Measurements from ENCODE around the gene GID4. TPM values are rescaled to one million over a fixed set of nuclear protein-coding genes. Genes with fewer than 3 reads are reported as not detected.
"Not testable (repeated sequence)": the region's sequence is repeated elsewhere in the genome, so short reads cannot be mapped to it uniquely, and the experiment has no call there.

The GID4 gene
- 4.9 and 6.0 TPM in 2 replicates for total RNA-seq (2014; rRNA removed; shearing (Covaris generic))

DNA sequence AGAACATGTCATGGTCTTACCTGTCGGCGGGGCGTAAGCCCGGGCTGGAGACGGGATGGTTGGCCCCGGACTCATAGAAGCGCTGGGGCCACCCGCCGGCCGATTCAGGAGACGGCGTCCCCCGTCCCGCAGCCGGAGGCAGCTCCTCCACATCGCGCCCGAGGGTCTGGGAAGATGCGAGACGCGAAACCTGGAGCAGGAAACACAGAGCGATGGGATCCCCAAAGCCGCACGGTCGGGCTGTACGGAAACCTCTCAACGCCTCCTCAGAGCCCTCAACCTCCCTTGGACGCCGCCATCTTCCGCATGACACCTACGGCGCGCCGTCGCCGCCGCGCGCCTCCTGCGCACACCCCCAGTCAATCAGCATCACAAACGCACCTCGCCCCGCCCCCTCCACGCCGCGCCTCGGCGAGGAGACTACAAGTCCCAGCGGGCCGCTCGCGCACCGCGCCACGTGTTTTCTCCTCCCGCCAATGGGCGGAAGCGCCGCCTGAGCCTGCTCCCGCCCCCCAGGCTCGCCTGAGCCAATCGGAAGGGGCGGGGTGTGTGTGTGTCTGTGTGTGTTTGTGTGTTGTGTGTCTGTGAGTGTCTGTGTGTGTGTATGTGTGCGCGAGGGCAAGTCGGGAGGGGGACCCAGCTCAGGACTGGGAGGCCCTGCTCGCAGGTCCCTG is at the start of gene GID4, which contains the start of gene ATPAF2:
TSS of gene GID4 (plus strand) at position 548 of the 674 bp plus-strand sequence. CDS start at position 605, 57 bp downstream.
TSS of gene ATPAF2 (minus strand) at position 308 of the 674 bp plus-strand sequence. CDS start at position 153, 155 bp downstream.
- DNase-seq (ENCODE audit: low read depth) = peak; percentile 97

DNA sequence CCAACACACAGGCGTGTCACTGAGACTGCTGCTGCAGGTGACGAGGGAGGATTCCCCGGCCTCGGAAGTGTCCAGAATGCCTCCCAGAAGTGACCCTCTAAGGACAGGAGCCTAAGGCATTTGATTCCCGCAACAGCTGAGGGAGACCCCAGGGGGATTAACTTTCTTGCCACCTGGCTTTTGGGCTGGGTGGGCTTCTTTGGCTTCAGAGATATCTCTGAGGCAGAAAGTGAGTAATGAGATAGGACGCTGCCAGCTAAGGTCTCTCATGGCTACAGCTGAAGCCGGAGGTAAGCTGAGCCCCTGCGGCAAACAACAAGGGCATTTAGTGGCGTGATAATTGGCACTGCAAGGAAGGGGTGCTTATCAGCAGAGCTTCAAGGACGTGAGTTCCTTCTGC is 49.6 kb upstream of the GID4 start:
- DNase-seq (ENCODE audit: low read depth) = no peak

DNA sequence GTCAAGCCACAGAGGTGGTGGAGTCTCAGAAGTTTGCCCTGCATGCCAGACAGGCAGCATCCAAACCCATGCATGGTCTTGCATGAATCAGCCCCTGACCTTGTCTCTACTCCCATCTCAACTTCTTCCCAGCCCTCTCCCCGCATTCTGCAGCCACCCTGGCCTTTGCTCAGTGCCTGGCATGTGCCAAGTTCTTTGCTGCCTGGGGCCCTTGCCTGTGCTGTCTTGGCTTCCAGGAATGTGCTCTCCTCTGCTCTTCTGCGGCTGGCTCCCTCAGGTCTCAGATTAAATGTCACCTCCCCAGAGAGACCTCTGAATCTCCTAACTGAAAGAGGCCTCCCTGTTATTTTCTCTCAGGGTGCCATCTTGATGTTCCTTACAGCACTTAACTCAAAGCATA is 48.9 kb upstream of the GID4 start:
- peak; percentile 88 for DNase-seq (ENCODE audit: low read depth)

DNA sequence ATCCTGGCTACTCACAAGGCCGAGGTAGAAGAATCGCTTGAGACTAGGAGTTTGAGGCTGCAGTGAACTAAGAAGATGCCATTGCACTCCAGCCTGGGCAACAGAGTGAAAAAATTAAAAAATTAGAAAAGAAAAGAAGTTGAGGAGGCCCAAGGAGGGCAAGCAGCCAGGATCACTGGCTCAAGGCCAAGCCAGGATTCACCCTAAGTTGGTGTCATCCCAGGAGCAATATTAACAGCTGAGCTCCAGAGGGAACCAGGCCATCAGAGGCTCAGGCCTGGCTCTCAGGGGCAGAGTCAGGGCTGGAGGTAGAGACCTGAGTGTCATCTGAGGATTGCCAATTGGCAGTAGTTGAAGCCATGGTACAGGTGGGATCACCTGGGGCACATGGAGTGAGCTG is 45.8 kb upstream of the GID4 start:
- DNase-seq (ENCODE audit: low read depth) = no peak

DNA sequence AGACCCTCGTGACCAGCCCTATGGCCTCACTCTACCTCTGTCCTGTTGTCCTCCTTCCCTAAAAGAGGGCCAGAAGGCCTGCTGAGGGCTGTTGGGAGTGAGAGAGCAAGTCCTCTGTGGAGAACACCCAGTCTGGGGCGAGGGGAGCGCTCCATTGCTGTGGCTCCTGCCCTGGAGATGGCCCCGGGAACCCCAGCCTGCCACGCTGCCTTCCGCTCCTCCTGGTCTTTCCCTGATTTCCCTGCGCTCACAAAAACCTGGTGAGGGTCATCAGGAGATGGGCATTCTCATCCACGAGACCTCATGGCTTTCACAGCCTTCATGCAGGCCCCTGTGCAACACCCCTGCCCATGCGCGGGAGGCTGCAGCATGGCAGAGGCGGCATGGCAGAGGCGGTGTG is 45.4 kb upstream of the GID4 start:
- no peak for DNase-seq (ENCODE audit: low read depth)

DNA sequence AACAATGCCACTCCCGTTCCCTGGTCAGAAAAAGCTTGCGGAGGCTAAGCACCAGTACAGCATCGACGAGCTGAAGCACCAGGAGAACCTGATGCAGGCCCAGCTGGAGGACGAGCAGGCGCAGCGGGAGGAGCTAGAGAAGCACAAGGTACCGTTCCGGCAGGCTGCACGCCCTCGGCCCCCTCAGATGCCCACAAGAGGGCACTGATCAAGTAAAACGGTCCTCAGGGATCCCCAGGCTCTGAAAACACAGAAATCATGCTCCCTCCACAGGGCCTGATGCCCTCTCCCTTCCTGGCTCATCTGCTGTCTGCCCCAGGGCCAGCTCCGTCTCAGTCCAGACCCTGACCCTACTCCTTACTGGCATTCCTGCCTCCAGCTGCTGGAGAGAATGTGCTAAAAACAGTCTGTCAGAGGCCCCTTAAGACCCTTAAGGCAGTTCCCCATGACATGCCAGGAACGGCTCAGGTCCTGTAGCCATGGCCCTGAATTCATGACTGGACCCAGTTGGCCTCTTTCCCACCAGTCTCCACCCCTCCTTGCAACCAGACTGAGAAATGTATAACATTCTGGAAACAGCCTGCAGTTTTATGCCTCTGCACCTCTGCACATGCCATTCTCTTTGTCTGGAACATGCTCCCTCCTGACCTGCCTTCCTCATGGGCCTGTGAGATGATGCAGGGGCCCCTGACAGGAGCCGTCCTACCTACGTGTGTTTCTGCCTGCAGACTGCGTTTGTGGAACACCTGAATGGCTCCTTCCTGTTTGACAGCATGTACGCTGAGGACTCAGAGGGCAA is 44.7 kb upstream of the GID4 start:
- DNase-seq (ENCODE audit: low read depth) = peak; percentile 20

DNA sequence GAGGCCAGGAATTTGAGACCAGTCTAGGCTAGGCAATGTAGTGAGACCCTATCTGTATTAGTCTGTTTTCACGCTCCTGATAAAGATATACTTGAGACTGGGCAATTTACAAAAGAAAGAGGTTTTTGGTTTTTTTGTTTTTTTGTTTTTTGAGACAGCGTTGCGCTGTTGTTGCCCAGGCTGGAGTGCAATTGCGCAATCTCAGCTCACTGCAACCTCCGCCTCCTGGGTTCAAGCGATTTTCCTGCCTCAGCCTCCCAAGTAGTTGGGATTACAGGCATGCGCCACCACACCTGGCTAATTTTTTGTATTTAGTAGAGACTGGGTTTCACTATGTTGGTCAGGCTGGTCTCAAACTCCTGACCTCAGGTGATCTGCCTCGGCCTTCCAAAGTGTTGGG is 43.3 kb upstream of the GID4 start:
- DNase-seq (ENCODE audit: low read depth) = not testable (repeated sequence)

DNA sequence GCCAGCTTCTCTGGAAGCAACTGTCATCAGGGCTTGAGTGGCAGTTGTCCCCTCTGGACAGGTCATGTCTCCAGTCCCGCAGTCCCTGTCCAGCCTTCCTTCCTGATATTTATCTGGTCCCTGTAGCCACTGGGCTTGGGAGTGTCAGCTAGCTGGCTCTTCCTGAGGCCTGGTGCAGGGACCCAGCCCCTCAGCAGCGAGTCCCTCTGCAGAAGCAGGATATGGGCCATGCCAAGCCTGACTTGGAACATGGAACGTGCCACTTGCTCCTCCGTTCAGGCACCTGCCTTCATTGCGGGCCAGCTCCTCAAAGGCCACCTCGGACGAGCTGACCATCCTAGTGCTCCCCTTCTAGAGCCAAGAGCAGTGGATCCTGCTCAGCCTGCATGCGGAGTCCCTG is 40.3 kb upstream of the GID4 start:
- no peak for DNase-seq (ENCODE audit: low read depth)

DNA sequence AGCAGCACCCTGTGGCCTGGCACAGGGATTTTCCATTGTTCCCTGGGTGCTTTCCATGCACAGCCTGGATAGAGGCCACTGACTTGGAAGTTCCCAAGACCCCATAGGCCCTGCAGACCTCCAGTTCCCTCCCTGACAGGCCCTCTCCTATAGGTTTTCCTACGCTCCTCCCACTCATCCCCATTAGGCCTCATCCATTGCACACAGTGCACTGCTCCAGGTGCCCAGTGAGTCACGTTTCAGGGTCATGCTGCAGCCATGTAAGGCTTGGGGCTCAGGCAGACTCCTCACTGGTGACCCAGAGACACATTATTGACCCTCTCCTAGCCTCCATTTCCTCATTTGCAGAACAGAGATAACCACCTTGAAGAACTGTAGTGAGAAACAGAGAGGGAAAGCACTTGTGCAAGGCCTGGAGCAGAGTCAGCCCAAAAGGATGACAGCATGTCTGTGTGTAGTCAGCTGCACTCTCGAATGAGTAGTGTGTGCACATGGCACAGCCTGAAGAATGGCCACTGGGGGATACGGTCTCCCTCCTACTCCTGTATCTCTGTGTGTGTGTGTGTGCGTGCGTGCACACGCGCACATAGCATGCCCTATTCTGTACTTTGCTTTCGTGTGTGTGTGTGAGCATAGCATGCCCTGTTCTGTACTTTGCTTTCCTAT is 39.7 kb upstream of the GID4 start:
- DNase-seq (ENCODE audit: low read depth) = no peak

DNA sequence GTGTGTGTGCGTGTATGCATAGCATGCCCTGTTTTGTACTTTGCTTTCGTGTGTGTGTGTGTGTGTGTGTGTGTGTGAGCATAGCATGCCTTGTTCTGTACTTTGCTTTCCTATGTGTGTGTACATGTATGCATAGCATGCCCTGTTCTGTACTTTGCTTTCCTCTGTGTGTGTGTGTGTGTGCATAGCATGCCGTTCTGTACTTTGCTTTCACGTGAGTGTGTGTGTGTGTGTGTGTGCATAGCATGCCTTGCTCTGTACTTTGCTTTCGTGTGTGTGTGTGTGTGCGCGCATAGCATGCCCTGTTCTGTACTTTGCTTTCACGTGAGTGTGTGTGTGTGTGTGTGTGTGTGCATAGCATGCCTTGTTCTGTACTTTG is 39.2 kb upstream of the GID4 start:
- no peak for DNase-seq (ENCODE audit: low read depth)

DNA sequence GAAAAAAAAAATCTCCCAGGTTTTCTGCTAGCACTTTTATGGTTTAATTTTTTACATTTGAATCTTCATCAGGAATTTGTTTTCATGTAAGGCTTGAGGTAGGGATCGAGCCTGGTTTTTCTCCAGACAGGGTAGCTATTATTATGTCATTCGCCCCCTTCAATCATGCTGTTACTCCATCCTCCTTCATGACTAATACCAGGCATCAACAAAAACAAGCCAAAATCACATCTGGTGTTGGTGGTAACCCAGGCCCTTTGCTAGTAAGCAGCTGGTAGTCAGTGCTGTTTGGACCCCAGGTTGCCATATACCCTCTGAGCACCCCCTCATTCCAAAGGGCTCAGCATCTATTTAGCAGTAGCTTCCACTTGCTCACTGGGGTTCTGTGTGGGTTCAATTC is 37.0 kb upstream of the GID4 start:
- DNase-seq (ENCODE audit: low read depth) = no peak

DNA sequence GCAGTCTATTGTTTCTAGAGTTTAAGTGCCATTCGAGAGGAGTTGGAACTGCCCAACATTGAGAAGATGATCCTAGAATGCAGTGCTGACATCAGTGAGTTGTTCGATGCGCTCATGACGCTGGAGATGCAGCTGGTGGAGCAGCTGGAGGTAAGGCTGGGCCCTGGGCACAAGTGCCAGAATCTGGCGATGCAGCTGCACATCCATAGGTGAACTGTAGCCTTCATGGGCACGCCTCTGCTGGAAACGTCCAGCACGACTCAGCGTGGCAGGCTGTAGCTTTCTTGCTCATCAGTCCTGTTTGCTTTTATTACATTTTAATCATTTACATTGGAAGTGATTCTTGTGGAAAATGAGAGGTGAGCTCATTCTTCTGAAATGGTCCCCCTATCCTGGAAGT is 34.9 kb upstream of the GID4 start:
- no peak for DNase-seq (ENCODE audit: low read depth)

DNA sequence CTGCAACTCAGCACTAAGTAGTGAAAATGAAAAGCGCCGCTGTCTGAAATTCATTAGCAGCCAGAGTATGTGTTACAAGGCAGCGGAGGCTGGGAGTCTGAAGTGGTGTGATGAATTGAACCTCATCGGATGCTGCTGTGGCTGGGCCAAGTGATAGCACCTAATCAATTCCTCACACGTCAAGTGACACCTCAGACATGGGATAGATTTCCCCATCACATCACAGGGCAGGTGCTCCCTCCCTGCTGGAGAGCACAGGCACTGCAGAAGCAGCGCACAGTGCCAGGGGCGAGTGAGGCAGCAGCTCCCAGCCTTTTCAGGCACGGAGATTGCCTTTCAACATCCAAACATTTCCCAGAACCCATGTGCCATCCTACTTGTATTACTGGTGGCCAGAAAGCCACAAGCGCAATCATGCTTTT is 34.3 kb upstream of the GID4 start:
- DNase-seq (ENCODE audit: low read depth) = no peak

DNA sequence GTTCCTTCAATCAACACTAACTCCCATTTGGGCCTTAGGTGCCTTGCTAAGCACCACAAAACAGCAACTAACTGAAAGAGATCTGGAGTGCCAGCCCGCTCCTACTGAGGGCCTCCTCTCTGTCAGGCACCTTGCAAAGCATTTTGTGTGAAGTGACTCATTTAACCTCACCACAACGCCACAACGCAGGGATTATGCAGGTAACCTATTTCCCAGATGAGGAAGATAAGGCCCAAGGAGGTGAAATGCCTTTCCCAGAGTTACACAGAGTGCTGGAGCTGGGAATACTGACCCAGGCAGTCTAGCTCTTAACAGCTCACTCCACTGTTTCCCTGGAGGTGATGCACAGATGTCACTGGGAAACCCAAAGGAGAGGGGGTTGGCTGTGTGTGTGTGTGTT is 33.7 kb upstream of the GID4 start:
- no peak for DNase-seq (ENCODE audit: low read depth)

DNA sequence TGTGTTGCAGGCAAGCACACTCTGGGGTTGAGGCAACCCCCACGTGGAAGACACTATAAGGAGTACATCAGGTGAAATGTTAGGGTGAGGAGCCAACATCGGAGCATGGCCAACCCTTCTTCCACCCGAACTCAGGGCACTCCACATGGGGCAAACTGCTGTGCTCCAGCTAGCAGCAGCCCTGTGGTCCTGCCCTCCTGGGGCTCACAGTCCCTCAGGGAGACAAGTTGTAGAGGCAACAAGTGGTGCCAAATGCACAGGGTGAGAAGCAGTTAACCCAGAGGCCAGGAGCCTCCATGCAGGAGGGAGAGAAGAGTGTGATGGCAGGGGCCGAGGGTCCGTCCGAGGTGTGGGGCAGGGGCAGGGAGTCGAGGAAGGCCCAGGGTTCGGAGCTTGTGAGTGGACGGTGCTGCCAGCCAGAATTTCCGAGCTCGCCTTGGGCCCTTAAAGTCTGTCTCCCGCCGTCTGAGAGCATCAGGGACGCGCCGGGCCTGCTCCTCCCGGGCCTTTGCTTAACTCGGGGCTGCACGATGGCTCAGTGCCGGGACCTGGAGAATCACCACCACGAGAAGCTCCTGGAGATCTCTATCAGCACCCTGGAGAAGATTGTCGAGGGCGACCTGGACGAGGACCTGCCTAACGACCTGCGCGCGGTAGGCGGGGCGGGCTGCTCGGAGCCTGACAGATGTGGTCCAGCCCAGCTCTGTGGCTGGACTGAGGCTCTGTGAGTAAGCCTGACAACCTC is 32.5 kb upstream of the GID4 start:
- DNase-seq (ENCODE audit: low read depth) = no peak

DNA sequence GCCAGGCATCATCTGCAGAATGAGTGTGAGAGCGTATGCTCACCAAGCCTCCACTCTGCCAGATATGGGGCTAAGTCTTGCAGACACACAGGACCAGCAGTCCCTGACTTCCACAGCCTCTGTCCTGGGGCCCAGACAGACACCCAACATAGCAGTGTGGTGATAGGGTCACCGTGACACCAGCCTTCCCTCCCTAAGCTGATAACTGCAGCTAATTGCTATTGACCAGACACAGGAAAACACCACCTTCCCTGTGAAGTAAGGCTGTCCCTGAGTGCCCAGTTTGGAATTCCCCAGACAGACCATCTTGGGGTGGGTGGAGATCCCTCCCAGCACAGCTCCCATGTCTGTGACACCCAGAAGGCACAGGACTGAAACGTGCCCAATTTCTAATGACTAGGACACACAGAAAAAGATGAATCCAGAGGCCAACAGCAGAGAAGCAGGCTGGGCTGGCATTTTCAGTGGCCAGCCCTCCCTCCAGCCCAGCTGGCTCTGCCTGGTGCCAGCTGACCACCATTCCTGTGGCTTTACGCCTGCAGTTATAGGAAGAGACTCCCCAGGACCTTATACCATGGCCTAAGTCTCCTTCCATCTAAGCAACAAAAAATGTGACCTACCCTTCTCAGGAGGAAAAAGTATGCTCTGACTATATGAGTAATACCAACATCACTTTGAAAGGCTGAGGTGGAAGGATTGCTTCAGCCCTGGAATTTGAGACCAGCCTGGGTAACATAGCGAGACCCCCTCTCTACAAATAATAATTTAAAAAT is 30.5 kb upstream of the GID4 start:
- peak; percentile 68 for DNase-seq (ENCODE audit: low read depth)

DNA sequence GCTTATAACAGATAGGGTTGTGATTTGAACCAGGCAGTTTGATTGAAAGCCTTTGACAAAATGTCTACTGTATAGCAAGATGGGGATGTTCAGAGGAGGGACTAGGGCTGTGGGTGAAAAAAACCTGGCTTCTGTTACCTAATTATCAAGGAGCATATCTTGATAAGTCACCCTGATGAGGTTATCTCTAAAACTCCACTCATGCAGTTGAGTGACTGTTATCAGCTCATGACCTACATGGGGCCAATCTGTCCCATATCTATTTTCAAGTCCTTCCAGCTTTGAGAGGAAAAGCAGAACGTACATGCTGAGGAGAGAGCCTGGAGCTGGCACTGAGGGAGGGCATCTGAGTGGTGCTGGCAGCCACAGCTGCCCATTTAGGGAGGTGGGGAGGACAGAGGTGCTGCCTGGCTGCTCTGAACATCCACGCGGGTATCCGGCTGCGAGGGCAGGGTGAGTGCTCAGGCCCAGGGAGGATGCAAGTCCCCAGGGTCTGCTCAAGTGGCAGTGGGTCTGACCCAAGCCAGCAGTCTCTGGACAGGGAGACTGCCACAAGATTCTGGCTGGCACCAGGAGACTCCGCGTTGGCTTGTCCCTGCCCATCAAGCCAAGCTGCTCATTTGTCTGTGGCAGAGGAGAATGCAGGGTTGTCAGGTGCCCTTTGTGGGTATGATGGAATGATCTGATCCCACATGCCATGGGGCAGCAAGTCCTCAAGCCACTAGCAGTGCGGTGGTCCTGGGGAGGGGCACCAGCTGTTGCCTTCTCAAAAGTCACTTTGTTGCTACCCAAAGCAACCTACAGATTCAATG is 29.4 kb upstream of the GID4 start:
- DNase-seq (ENCODE audit: low read depth) = no peak

DNA sequence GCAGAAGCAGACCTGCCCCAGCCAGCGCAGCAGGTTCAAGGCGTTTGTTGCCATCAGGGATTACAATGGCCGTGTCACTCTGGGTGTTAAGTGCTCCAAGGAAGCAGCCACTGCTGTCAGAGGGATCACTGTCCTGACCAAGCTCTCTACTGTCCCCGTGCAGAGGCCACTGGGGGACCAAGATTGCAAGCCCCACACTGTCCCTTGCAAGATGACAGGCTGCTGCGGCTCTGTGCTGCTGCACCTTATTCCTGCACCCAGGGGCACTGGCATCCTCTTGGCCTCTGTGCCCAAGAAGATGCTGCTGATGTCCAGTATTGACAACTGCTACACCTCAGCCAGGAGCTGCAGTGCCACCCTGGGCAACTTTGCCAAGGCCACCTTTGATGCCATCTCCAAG is 27.9 kb upstream of the GID4 start:
- no peak for DNase-seq (ENCODE audit: low read depth)

DNA sequence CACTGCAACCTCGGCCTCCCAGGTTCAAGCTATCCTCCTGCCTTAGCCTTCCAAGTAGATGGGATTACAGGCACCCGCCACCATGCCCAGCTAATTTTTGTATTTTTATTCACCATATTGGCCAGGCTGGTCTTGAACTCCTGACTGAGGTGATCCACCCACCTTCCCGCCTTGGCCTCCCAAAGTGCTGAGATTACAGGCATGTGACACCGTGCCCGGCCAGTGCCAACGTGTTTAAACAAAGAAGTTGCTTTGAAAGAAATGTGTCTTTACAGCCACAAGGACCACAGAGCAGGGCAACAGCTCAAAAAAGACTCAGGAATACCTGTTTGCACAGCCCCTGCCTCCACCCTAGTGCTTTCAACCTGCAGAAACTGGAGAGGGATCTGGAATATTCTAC is 25.2 kb upstream of the GID4 start:
- DNase-seq (ENCODE audit: low read depth) = no peak

DNA sequence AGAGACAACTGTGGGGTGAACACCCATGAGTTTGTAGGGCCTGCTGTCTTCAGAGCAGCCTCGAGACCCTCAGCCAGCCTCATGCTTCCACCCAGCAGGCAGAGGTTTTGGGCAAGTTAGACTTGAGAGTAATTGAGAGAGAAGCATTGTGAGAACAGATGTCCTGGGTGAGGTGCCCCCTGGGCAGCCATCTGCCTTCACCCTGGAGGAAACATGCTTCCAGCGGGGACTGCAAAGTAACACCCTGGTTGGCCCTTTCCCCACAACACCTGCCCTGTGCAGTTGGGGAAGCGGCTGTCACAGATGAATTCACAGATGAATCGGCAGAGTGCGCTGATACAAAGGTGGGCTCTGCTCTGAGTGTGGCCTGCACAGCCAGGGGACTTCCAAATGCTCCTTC is 23.6 kb upstream of the GID4 start:
- no peak for DNase-seq (ENCODE audit: low read depth)
